Measurements from ENCODE around the gene SARDH.
A peak's percentile ranks its signal among the peaks of the same experiment; 100 is the strongest.

SARDH gene

GRCh38 chr9:133737774-133738639 lies at the start of gene SARDH:
TSS of gene SARDH (minus strand) at chr9:133738352. CDS start at chr9:133734173, 4,179 bp downstream.
- no peak for DNase-seq

- DNase-seq: no peak
Measured at GRCh38 chr9:133787754-133788025, 49.5 kb upstream of the SARDH start.

- DNase-seq: no peak
Measured at GRCh38 chr9:133786907-133787753, 49.0 kb upstream of the SARDH start.

GRCh38 chr9:133786371-133786753 lies 48.2 kb upstream of the SARDH start:
- no peak for DNase-seq

GRCh38 chr9:133785753-133786370 lies 47.7 kb upstream of the SARDH start:
- no peak for DNase-seq

GRCh38 chr9:133784731-133785561 lies 46.8 kb upstream of the SARDH start:
- no peak for DNase-seq

- DNase-seq: no peak
Measured at GRCh38 chr9:133783331-133783731, 45.2 kb upstream of the SARDH start.

GRCh38 chr9:133782157-133783130 lies 44.3 kb upstream of the SARDH start:
- DNase-seq: peak; percentile 62 to 63

- no peak for DNase-seq
Measured at GRCh38 chr9:133781828-133782135, 43.6 kb upstream of the SARDH start.

- DNase-seq: no peak
Measured at GRCh38 chr9:133780962-133781827, 43.0 kb upstream of the SARDH start.

- DNase-seq: no peak
Measured at GRCh38 chr9:133780404-133780945, 42.3 kb upstream of the SARDH start.

GRCh38 chr9:133779516-133780403 lies 41.6 kb upstream of the SARDH start:
- no peak for DNase-seq

- no peak for DNase-seq
Measured at GRCh38 chr9:133779081-133779480, 40.9 kb upstream of the SARDH start.

- no peak for DNase-seq
Measured at GRCh38 chr9:133778336-133779013, 40.3 kb upstream of the SARDH start.

- no peak for DNase-seq
Measured at GRCh38 chr9:133777871-133778270, 39.7 kb upstream of the SARDH start.

- DNase-seq: no peak
Measured at GRCh38 chr9:133777068-133777791, 39.1 kb upstream of the SARDH start.

GRCh38 chr9:133775951-133776905 lies 38.1 kb upstream of the SARDH start:
- no peak for DNase-seq

Data from NCI-H2081 (cell line).